ENCODE results near the gene ATP8A2.
"Not testable (repeated sequence)": the region's sequence is repeated elsewhere in the genome, so short reads cannot be mapped to it uniquely, and the experiment has no call there.

Gene ATP8A2

DNA sequence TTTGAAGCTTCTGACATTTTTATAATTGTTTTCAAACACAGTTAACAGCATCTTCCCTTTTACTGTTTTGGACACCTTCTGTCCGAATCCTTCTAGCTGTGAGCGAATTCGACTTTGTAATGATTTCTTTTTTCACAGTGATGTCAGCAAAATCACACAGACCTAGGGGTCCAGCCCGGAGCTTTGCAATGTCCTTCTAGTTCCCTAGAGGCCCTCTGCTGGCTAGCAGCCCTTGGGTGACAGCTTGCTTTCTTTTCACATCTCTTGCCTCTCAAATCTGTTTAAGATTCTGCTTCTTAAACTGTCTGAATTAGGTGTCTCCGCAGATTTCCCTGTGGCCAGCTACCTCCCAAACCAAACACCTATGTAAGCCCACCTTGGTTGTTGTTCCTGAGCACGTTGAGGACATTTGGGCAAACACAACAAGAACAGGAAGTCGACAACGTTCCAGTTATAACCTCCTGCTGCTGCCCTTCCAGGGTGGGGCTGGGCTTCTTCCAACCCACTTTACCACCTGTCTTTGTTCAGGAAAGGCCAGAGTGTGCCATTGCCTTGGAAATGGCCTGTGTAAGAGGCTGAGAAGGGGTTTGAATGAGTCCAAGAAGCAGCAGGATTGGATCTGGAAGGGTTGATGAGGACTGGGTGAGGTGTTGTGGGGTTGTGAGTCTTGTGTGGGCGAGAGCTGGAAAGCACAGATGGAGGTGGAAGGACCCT lies 123.1 kb downstream of the ATP8A2 start:
- TF ChIP-seq, protein P1, sequence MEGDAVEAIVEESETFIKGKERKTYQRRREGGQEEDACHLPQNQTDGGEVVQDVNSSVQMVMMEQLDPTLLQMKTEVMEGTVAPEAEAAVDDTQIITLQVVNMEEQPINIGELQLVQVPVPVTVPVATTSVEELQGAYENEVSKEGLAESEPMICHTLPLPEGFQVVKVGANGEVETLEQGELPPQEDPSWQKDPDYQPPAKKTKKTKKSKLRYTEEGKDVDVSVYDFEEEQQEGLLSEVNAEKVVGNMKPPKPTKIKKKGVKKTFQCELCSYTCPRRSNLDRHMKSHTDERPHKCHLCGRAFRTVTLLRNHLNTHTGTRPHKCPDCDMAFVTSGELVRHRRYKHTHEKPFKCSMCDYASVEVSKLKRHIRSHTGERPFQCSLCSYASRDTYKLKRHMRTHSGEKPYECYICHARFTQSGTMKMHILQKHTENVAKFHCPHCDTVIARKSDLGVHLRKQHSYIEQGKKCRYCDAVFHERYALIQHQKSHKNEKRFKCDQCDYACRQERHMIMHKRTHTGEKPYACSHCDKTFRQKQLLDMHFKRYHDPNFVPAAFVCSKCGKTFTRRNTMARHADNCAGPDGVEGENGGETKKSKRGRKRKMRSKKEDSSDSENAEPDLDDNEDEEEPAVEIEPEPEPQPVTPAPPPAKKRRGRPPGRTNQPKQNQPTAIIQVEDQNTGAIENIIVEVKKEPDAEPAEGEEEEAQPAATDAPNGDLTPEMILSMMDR (IDR thresholded peaks at IDR 0.05) = no peak
- Histone ChIP-seq H3K4me3 (no peak overlapping the region), H3K27ac (no peak overlapping the region)
- no peak for DNase-seq (ENCODE audit: low spot score)

DNA sequence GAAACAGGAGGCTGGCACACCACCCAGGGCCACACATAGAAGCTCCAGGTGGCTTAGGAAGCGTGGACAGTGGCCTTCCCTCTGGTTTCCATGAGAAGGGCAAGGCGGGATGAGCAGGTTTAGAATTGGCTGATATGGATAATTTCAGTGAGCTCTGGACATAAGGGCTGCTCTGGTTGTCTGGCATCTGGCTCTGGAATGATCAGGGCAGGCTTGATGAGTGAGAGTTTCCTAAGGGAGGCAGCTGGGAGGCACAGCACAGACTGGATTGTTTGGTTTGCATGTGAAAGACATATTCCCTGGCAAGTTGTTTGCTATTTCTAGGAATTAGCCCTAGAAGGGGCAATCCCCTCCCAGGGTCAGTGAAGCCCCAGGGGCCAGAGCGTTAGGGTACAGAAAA lies 129.5 kb downstream of the ATP8A2 start:
- no peak for DNase-seq (ENCODE audit: low spot score)
- TF ChIP-seq, protein P1 (IDR thresholded peaks at IDR 0.05) = no peak
- Histone ChIP-seq H3K27ac (no peak overlapping the region), H3K4me3 (no peak overlapping the region)

DNA sequence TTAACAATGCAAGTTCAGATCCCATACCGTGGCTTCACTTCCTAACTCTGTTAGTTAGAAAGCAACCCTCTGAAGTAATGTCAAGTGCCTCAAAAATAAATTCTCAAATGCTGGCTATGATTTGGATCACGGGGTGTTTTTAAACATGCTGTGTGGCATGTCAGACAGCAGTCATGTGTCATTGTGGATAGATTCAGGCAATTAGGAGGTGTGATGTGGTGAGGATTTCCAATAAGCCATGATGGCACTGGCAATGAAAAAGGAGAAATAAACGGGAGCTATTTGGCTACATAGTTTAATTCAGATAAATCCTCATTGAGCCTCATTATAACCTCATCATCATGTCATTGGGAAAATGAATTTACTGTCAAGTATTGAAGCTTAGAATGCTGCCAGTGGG lies 130.3 kb downstream of the ATP8A2 start:
- H3K4me3 ChIP-seq = no peak overlapping the region
- no peak for DNase-seq (ENCODE audit: low spot score)
- no peak overlapping the region for H3K27ac ChIP-seq
- TF ChIP-seq, protein P1 (IDR thresholded peaks at IDR 0.05) = no peak

DNA sequence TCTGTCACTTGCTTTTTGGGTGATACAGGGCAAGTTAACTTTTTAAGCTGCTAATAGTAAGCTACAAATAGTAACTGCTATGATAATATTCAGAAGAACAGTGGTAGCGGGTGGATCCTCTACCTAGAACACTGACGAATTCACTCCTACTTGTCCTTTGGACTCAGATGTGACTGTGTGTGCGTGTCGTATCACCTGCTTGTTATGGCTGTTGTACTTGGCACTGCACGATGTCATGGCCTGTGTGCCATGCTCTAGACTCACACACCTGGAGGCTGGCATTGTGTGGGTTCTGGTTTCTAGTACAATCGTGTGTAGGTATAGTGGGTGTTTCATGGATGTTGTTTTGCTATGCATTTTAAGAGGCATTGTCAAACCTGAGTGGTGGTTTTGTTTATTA lies 130.8 kb downstream of the ATP8A2 start:
- Histone ChIP-seq H3K27ac (no peak overlapping the region), H3K4me3 (no peak overlapping the region)
- no peak for DNase-seq (ENCODE audit: low spot score)
- TF ChIP-seq, protein P1 (IDR thresholded peaks at IDR 0.05) = no peak

DNA sequence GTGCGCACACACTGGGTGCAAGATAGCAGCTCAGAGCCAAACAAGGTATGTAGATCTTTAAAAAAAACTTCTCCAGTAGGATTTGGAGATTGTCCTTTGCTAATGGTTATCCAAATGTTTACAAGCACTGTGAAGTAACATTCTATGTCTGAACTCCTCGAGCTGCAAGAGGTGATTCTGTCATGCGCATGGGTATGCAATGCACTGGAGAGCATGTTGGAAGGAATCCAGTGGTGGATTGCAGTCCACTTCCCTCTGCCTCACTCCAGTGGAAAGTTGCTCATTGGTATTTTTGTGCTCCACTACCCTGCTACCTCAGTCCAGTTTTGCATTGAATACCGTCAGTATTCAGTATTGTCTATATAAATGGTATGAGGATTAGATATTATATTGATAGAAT lies 132.1 kb downstream of the ATP8A2 start:
- Histone ChIP-seq H3K4me3 (no peak overlapping the region), H3K27ac (no peak overlapping the region)
- TF ChIP-seq, protein P1 (IDR thresholded peaks at IDR 0.05) = no peak
- no peak for DNase-seq (ENCODE audit: low spot score)

DNA sequence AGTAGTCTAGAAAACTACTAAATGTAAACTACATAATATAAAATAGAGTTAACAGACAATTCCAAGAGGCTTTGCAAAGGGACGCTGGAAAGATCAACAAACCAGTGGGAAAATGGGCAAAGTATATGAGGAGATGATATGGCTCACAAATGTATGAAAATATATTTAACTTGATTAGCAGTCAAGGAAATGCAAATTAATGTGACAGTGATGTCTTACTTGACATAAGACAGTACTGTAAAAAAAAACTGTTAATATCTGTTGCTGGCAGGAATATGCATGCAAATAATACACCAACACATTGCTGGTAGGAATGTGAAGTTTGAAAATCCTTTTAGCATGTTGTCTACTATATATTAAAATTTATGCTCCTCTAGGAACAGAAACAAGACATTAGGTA lies 136.1 kb downstream of the ATP8A2 start:
- no peak overlapping the region for H3K27ac ChIP-seq
- TF ChIP-seq, protein P1 (IDR thresholded peaks at IDR 0.05) = no peak
- H3K4me3 ChIP-seq = no peak overlapping the region
- no peak for DNase-seq (ENCODE audit: low spot score)

DNA sequence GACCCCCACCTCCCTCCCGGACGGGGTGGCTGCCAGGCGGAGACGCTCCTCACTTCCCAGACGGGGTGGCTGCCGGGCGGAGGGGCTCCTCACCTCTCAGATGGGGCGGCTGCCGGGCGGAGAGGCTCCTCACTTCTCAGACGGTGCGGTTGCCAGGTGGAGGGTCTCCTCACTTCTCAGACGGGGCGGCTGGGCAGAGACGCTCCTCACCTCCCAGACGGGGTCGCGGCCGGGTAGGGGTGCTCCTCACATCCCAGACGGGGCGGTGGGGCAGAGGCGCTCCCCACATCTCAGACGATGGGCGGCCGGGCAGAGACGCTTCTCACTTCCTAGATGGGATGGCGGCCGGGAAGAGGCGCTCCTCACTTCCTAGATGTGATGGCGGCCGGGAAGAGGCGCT lies 141.3 kb downstream of the ATP8A2 start:
- H3K27ac ChIP-seq; DNase-seq (ENCODE audit: low spot score); H3K4me3 ChIP-seq: not testable (repeated sequence)

Measured in coronary artery (tissue), 2 donors.